Panc1 (cell line): Measurements from ENCODE around the gene ACER3. TPM values are rescaled to one million over a fixed set of nuclear protein-coding genes. Genes with fewer than 3 reads are reported as not detected.

Source experiments
- ATAC-seq: fragments of 200-7000 bp; cut with Tn5 transposase; 2 replicates; pipeline ENCODE4 v1.9.1; 2020; ENCODE audit warnings: mild to moderate bottlenecking, moderate library complexity
- BruUV-seq: library from RNA; stranded (reverse); fragments of 400-500 nt; replicated peaks from 2 replicates; lab custom pipeline; 2021; lab: Mats Ljungman, UMichigan
- CTCF ChIA-PET: fragments of 300-600 bp; sonication (Branson Sonifier 250); formaldehyde crosslinking; loops from one replicate; lab custom pipeline; 2022; ENCODE audit warnings: antibody characterized with exemption; lab: Charles Lee
- POLR2A ChIA-PET: fragments of 300-600 bp; sonication (Branson Sonifier 250); formaldehyde crosslinking; loops from one replicate; lab custom pipeline; 2022; ENCODE audit warnings: antibody characterized with exemption; lab: Charles Lee
- DNase-seq: peaks from one replicate; pipeline ENCODE4 v3.0.0-alpha.2; 2010; ENCODE audit warnings: low read depth, low spot score
- H3K27ac ChIP-seq: 2 replicates; pipeline ENCODE4 v1.5.1; 2011; ENCODE audit warnings: mild to moderate bottlenecking, low read length, inconsistent platforms
- H3K27me3 ChIP-seq: fragments of 200-500 bp; sonication (Bioruptor generic); 2 replicates; pipeline ENCODE4 v1.6.0; 2014; ENCODE audit warnings: low read length, inconsistent platforms; ENCODE audit not compliant: control insufficient read depth, insufficient read depth
- H3K36me3 ChIP-seq: fragments of 200-500 bp; sonication (Bioruptor generic); 2 replicates; pipeline ENCODE4 v1.5.1; 2014; ENCODE audit warnings: inconsistent platforms, mild to moderate bottlenecking, low read length, moderate library complexity; ENCODE audit not compliant: control insufficient read depth, insufficient read depth
- H3K4me1 ChIP-seq: 2 replicates; pipeline ENCODE4 v1.5.1; 2011; ENCODE audit warnings: inconsistent platforms, mild to moderate bottlenecking, low read length, moderate library complexity; ENCODE audit not compliant: control insufficient read depth, insufficient read depth
- H3K4me3 ChIP-seq, 2 experiments: 2 replicates each; pipeline ENCODE4 v1.5.1; 2011 to 2012; ENCODE audit warnings: low read depth in 2 of 2, low read length in 2 of 2, mild to moderate bottlenecking in 2 of 2, inconsistent platforms in 1 of 2, moderate library complexity in 1 of 2
- H3K9me3 ChIP-seq: fragments of 200-500 bp; sonication (Bioruptor generic); 2 replicates; pipeline ENCODE4 v1.5.1; 2014; ENCODE audit warnings: low read depth, mild to moderate bottlenecking, inconsistent platforms, low read length, moderate library complexity; ENCODE audit not compliant: control insufficient read depth, insufficient read depth
- CTCF ChIP-seq: fragments of 450-650 bp; IDR thresholded peaks from 2 replicates; pipeline ENCODE4 v1.5.1; 2017; ENCODE audit warnings: mild to moderate bottlenecking
- POLR2AphosphoS5 ChIP-seq: IDR thresholded peaks from 2 replicates; pipeline ENCODE4 v1.6.1; 2012; ENCODE audit warnings: mild to moderate bottlenecking, low read depth, low read length, moderate library complexity
- SIN3A ChIP-seq: IDR thresholded peaks from 2 replicates; pipeline ENCODE4 v1.6.1; 2012; ENCODE audit warnings: low read depth, mild to moderate bottlenecking, low read length, moderate library complexity, borderline replicate concordance; ENCODE audit not compliant: insufficient read depth
- TCF7L2 ChIP-seq: IDR thresholded peaks from 2 replicates; pipeline ENCODE4 v1.6.1; 2011; ENCODE audit warnings: mild to moderate bottlenecking, low read depth, low read length, inconsistent platforms
- in situ Hi-C: cut with HindIII; loops from 2 replicates; pipeline ENCODE4 v1.10.0; 2016; ENCODE audit warnings: low sequenced_read_pairs, low pct_unique_long_range_greater_than_20kb
- intact Hi-C: fragments of 100-400 bp; cut with micrococcal nuclease; formaldehyde crosslinking; loops from one replicate; pipeline ENCODE4 v1.10.0; 2022; ENCODE audit not compliant: unreplicated experiment
- total RNA-seq: library from RNA; stranded (reverse); gene quantifications from one replicate; pipeline ENCODE4 v1.2.1, GENCODE V29; 2021; ENCODE audit not compliant: unreplicated experiment
- TF ChIP-seq, protein P1 (sequence below), 2 experiments: IDR thresholded peaks; 2 replicates each; pipeline ENCODE4 v1.6.1; 2011 to 2012; ENCODE audit warnings: low read depth in 2 of 2, control low read depth in 1 of 2, low read length in 1 of 2, mild to moderate bottlenecking in 1 of 2, moderate library complexity in 1 of 2; ENCODE audit not compliant: insufficient read depth in 1 of 2

ACER3 gene
- total RNA-seq, 1 experiment from 2014 or later: 41.8 TPM

- Histone ChIP-seq H3K4me1 (peaks cover 15% of the 10 kb centered on the region), H3K36me3 (no peaks in the 10 kb centered on the region), H3K4me3 (no peak overlapping the region), H3K9me3 (no peaks in the 10 kb centered on the region), H3K27ac (peak overlapping the region; percentile 64), H3K27me3 (no peaks in the 10 kb centered on the region)
- TF ChIP-seq TCF7L2: no peak
- TF ChIP-seq CTCF: no peak
- BruUV-seq: no TSS peak
- ATAC-seq (peak; percentile 49), DNase-seq (no peak)
- POLR2A ChIA-PET: no interaction called here
- intact Hi-C loops: no loop called here
- in situ Hi-C loops: no loop called here
- CTCF ChIA-PET: interaction anchor here (0.8 to 0.9 kb wide), 2 partner anchors 8 to 298 kb away, joined by 4 to 6 read pairs; no protein-coding TSS in a partner anchor
These were observed 160.0 kb downstream of the ACER3 start for GRCh38 chr11:77020734-77021133.

DNA sequence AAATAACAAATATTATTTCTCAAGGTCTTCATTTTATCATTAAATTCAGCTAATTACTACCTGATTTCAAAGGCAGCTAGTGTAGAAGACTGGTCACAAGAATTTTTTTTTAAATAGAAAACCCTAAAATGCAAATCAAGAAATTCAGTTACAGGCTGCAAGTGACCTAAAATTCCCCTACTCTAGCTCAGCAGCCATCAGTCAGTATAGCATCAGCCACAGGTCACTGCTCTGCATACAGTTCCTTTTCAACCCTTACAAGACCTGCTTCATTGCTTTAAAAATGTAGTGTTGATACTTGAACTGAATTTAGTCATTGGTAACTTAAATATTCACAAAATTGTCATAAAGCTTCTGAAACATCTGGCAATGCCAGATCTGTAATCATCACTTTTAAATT is 164.0 kb downstream of the ACER3 start:
- Histone ChIP-seq H3K9me3 (no peaks in the 10 kb centered on the region), H3K27me3 (no peaks in the 10 kb centered on the region), H3K4me1 (peaks cover 15% of the 10 kb centered on the region), H3K4me3 (no peak overlapping the region), H3K36me3 (no peaks in the 10 kb centered on the region), H3K27ac (no peak overlapping the region)
- ATAC-seq: no peak
- in situ Hi-C loops (no loop called here), intact Hi-C loops (no loop called here)
- POLR2A ChIA-PET: interaction anchor here (0.7 to 0.8 kb wide), 2 partner anchors 104 to 616 kb away, joined by 3 to 9 read pairs; no protein-coding TSS in a partner anchor
- DNase-seq: no peak
- TF ChIP-seq POLR2AphosphoS5 (no peak), CTCF (no peak), SIN3A (no peak), TCF7L2 (no peak)
- TF ChIP-seq, protein P1, sequence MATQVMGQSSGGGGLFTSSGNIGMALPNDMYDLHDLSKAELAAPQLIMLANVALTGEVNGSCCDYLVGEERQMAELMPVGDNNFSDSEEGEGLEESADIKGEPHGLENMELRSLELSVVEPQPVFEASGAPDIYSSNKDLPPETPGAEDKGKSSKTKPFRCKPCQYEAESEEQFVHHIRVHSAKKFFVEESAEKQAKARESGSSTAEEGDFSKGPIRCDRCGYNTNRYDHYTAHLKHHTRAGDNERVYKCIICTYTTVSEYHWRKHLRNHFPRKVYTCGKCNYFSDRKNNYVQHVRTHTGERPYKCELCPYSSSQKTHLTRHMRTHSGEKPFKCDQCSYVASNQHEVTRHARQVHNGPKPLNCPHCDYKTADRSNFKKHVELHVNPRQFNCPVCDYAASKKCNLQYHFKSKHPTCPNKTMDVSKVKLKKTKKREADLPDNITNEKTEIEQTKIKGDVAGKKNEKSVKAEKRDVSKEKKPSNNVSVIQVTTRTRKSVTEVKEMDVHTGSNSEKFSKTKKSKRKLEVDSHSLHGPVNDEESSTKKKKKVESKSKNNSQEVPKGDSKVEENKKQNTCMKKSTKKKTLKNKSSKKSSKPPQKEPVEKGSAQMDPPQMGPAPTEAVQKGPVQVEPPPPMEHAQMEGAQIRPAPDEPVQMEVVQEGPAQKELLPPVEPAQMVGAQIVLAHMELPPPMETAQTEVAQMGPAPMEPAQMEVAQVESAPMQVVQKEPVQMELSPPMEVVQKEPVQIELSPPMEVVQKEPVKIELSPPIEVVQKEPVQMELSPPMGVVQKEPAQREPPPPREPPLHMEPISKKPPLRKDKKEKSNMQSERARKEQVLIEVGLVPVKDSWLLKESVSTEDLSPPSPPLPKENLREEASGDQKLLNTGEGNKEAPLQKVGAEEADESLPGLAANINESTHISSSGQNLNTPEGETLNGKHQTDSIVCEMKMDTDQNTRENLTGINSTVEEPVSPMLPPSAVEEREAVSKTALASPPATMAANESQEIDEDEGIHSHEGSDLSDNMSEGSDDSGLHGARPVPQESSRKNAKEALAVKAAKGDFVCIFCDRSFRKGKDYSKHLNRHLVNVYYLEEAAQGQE (IDR thresholded peaks at IDR 0.05; ENCODE audit: insufficient read depth in 1 of 2, low read depth in 2 of 2, low read length in 1 of 2): no peak
- BruUV-seq: no TSS peak
- CTCF ChIA-PET: no interaction called here
